HepG2 (cell line): Measurements from ENCODE around the gene SPTBN5.

ENCODE experiments used
- ATF3 ChIP-seq: sonication (generic); formaldehyde crosslinking; IDR thresholded peaks from 2 replicates; pipeline ENCODE4 v1.4.0; 2020; ENCODE audit warnings: missing genetic modification reagents
- CTCF ChIP-seq: sonication (generic); formaldehyde crosslinking; IDR thresholded peaks from 2 replicates; pipeline ENCODE4 v1.5.0; 2020; ENCODE audit warnings: mild to moderate bottlenecking, missing genetic modification reagents, moderate library complexity
- EZH2 ChIP-seq: conservative IDR thresholded peaks from 2 replicates; pipeline ENCODE4 v1.6.1; 2012; ENCODE audit warnings: mild to moderate bottlenecking, low read depth, low read length, moderate library complexity
- GTF3A ChIP-seq: sonication (generic); formaldehyde crosslinking; conservative IDR thresholded peaks from 2 replicates; pipeline ENCODE4 v1.4.0; 2020; ENCODE audit warnings: mild to moderate bottlenecking, missing genetic modification reagents
- MAX ChIP-seq: IDR thresholded peaks from 2 replicates; pipeline ENCODE4 v1.6.1; 2012; ENCODE audit warnings: inconsistent platforms
- NBN ChIP-seq: fragments of 450-650 bp; conservative IDR thresholded peaks from 2 replicates; pipeline ENCODE4 v1.6.1; 2017
- POLR2AphosphoS2 ChIP-seq: IDR thresholded peaks from 2 replicates; pipeline ENCODE4 v1.6.1; 2011; ENCODE audit warnings: low read depth, low read length, improper control_type of control experiment
- REST ChIP-seq, 2 experiments: IDR thresholded peaks; 2 replicates each; pipeline ENCODE4 v1.6.1; 2011 to 2012; ENCODE audit warnings: low read length in 2 of 2, borderline replicate concordance in 1 of 2, low read depth in 1 of 2, mild to moderate bottlenecking in 1 of 2, moderate library complexity in 1 of 2
- RFXAP ChIP-seq: sonication (generic); formaldehyde crosslinking; IDR thresholded peaks from 2 replicates; pipeline ENCODE4 v1.4.0; 2020; ENCODE audit warnings: missing genetic modification reagents, borderline replicate concordance
- SP1 ChIP-seq, 2 experiments: fragments of 450-650 bp in 1 of 2; sonication (generic) in 1 of 2; formaldehyde crosslinking in 1 of 2; IDR thresholded peaks; 2 replicates each; pipeline versions ENCODE4 v1.4.0 to v1.6.1; 2016 to 2020; ENCODE audit warnings: missing genetic modification reagents in 1 of 2
- TIGD3 ChIP-seq: sonication (generic); formaldehyde crosslinking; IDR thresholded peaks from 2 replicates; pipeline ENCODE4 v1.5.1; 2020; ENCODE audit warnings: mild to moderate bottlenecking, missing genetic modification reagents, borderline replicate concordance
- ZFP82 ChIP-seq: sonication (generic); formaldehyde crosslinking; IDR thresholded peaks from 2 replicates; pipeline ENCODE4 v1.5.1; 2020; ENCODE audit warnings: mild to moderate bottlenecking, missing genetic modification reagents, borderline replicate concordance
- ZNF335 ChIP-seq: sonication (generic); formaldehyde crosslinking; IDR thresholded peaks from 2 replicates; pipeline ENCODE4 v1.4.0; 2020; ENCODE audit warnings: missing genetic modification reagents
- ZNF839 ChIP-seq: sonication (generic); formaldehyde crosslinking; IDR thresholded peaks from 2 replicates; pipeline ENCODE4 v1.4.0; 2020; ENCODE audit warnings: missing genetic modification reagents, mild to moderate bottlenecking, borderline replicate concordance

GRCh38 chr15:41824062-41824745 is 69.6 kb downstream of the SPTBN5 start:
- no peak for TF ChIP-seq CTCF (CRISPR knock-in tag)
- no peak for TF ChIP-seq NBN
- no peak for TF ChIP-seq REST (IDR thresholded peaks at IDR 0.05; ENCODE audit: borderline replicate concordance in 1 of 2, low read depth in 1 of 2, low read length in 2 of 2)
- TF ChIP-seq SP1 (IDR thresholded peaks at IDR 0.05), result no peak
- TF ChIP-seq SP1 (CRISPR knock-in tag; IDR thresholded peaks at IDR 0.05), result no peak
- TF ChIP-seq ZNF335 (CRISPR knock-in tag), result no peak
- TF ChIP-seq GTF3A (CRISPR knock-in tag), result no peak
- no peak for TF ChIP-seq MAX
- no peak for TF ChIP-seq POLR2AphosphoS2
- TF ChIP-seq ZNF839, result no peak
- TF ChIP-seq ZFP82 (CRISPR knock-in tag), result no peak
- no peak for TF ChIP-seq TIGD3 (CRISPR knock-in tag)
- TF ChIP-seq ATF3 (CRISPR knock-in tag), result no peak
- TF ChIP-seq EZH2, result no peak
- no peak for TF ChIP-seq RFXAP (CRISPR knock-in tag)
